GM19025 (cell line): ENCODE data around the gene GNB1L.

Source experiments
- ATAC-seq: cut with Tn5 transposase; IDR thresholded peaks from one replicate; pipeline ENCODE4 v1.9.1; 2021; ENCODE audit warnings: mild to moderate bottlenecking, low read depth, moderate library complexity; ENCODE audit not compliant: unreplicated experiment

GNB1L gene

GRCh38 chr22:19867617-19868016, 12.9 kb upstream of the GNB1L start:
- ATAC-seq, result no peak

GRCh38 chr22:19866665-19867009, 12.0 kb upstream of the GNB1L start:
- ATAC-seq, result no peak

- ATAC-seq, result no peak
These were observed 10.6 kb upstream of the GNB1L start for GRCh38 chr22:19865141-19865829.

GRCh38 chr22:19864538-19865106, 9.9 kb upstream of the GNB1L start:
- ATAC-seq, result no peak

- no peak for ATAC-seq
These were observed 8.9 kb upstream of the GNB1L start for GRCh38 chr22:19863571-19863970.

- ATAC-seq, result no peak
These were observed 8.1 kb upstream of the GNB1L start for GRCh38 chr22:19862619-19863246.

GRCh38 chr22:19859861-19860510, 5.3 kb upstream of the GNB1L start:
- ATAC-seq, result no peak

- ATAC-seq, result no peak
These were observed 2.7 kb upstream of the GNB1L start for GRCh38 chr22:19857382-19857781.

GRCh38 chr22:19855504-19856409, 1.1 kb upstream of the GNB1L start:
- ATAC-seq, result no peak

GRCh38 chr22:19853879-19854777, 546 bp downstream of the GNB1L start:
- ATAC-seq, result no peak

GRCh38 chr22:19853058-19853878, 1.4 kb downstream of the GNB1L start:
- ATAC-seq, result no peak

GRCh38 chr22:19852177-19852781, 2.4 kb downstream of the GNB1L start:
- no peak for ATAC-seq

GRCh38 chr22:19851291-19852176, 3.1 kb downstream of the GNB1L start:
- no peak for ATAC-seq

- no peak for ATAC-seq
These were observed 3.9 kb downstream of the GNB1L start for GRCh38 chr22:19850763-19851109.

- ATAC-seq, result no peak
These were observed 4.6 kb downstream of the GNB1L start for GRCh38 chr22:19849835-19850762.
